A549 (cell line): ENCODE data around the gene SDF2. TPM values are rescaled to one million over a fixed set of nuclear protein-coding genes. Genes with fewer than 3 reads are reported as not detected.

Source experiments
- ATAC-seq, 2 experiments: fragments of 200-7000 bp in 1 of 2; fragments of >200 bp in 1 of 2; cut with Nextera tagmentation in 1 of 2; cut with Tn5 transposase in 1 of 2; 3 replicates each; pipeline versions ENCODE4 v1.8.0 to v1.9.1; 2018 to 2020; ENCODE audit warnings: mild to moderate bottlenecking in 1 of 2, moderate library complexity in 1 of 2
- CTCF ChIA-PET: fragments of 300-600 bp; sonication (Branson Sonifier 250); formaldehyde crosslinking; extraction: SDS; loops from one replicate; lab custom pipeline; 2021; ENCODE audit warnings: antibody characterized with exemption, inconsistent platforms; lab: Yijun Ruan, JAX
- POLR2A ChIA-PET: fragments of 350-600 bp; formaldehyde crosslinking; extraction: SDS; loops from one replicate; lab custom pipeline; 2021; ENCODE audit warnings: antibody characterized with exemption, inconsistent platforms; lab: Yijun Ruan, JAX
- DNase-seq, 2 experiments: peaks; one replicate each; pipeline versions ENCODE4 v3.0.0 to v3.0.0-alpha.2; 2011 to 2016; ENCODE audit warnings: low read depth in 1 of 2, low spot score in 1 of 2
- FAIRE-seq: peaks from 2 replicates; lab custom pipeline; 2011; peaks lifted over from hg19 to GRCh38; lab: Jason Lieb, UNC
- H3K27ac ChIP-seq, 2 experiments: fragments of >200 bp; sonication (Bioruptor Twin); formaldehyde crosslinking; 3 replicates each; pipeline ENCODE4 v1.5.1; 2016 to 2017
- H3K4me1 ChIP-seq: fragments of >200 bp; sonication (Bioruptor Twin); formaldehyde crosslinking; 3 replicates; pipeline ENCODE4 v1.6.1; 2016
- H3K4me2 ChIP-seq: fragments of >200 bp; sonication (Bioruptor Twin); formaldehyde crosslinking; 3 replicates; pipeline ENCODE4 v1.6.1; 2016
- H3K4me3 ChIP-seq: fragments of >200 bp; sonication (Bioruptor Twin); formaldehyde crosslinking; 3 replicates; pipeline ENCODE4 v1.5.1; 2016
- H3K9me3 ChIP-seq: fragments of >200 bp; sonication (Bioruptor Twin); formaldehyde crosslinking; 3 replicates; pipeline ENCODE4 v1.6.1; 2016
- BHLHE40 ChIP-seq: IDR thresholded peaks from 2 replicates; pipeline ENCODE4 v1.6.1; 2012; ENCODE audit warnings: low read depth, low read length, inconsistent platforms
- CEBPB ChIP-seq, 2 experiments: fragments of >200 bp in 1 of 2; sonication (Bioruptor Twin) in 1 of 2; formaldehyde crosslinking in 1 of 2; IDR thresholded peaks; 2 replicates each; pipeline ENCODE4 v1.6.1; 2012 to 2016
- EHMT2 ChIP-seq: fragments of 200-600 bp; sonication (generic); IDR thresholded peaks from 2 replicates; pipeline ENCODE4 v1.6.1; 2016; ENCODE audit warnings: antibody characterized with exemption, low read depth, mild to moderate bottlenecking, moderate library complexity
- EP300 ChIP-seq, 2 experiments: fragments of >200 bp; sonication (Bioruptor Twin); formaldehyde crosslinking; IDR thresholded peaks; 2 replicates in 1 of 2; 3 replicates in 1 of 2; pipeline ENCODE4 v1.6.1; 2016 to 2017
- ESRRA ChIP-seq: fragments of 150-350 bp; IDR thresholded peaks from 2 replicates; pipeline ENCODE4 v1.6.1; 2014; ENCODE audit warnings: mild to moderate bottlenecking, low read length, borderline replicate concordance
- FOSB ChIP-seq: fragments of 250-450 bp; sonication (Bioruptor Pico); IDR thresholded peaks from 2 replicates; pipeline ENCODE4 v1.5.0; 2020; ENCODE audit warnings: mild to moderate bottlenecking, moderate library complexity
- FOSL2 ChIP-seq, 2 experiments: fragments of 450-650 bp in 1 of 2; fragments of >200 bp in 1 of 2; sonication (Bioruptor Twin) in 1 of 2; formaldehyde crosslinking; IDR thresholded peaks; 2 replicates each; pipeline versions ENCODE4 v1.5.0 to v1.6.1; 2016 to 2020; ENCODE audit warnings: mild to moderate bottlenecking in 1 of 2, moderate library complexity in 1 of 2
- GATA3 ChIP-seq: IDR thresholded peaks from 2 replicates; pipeline ENCODE4 v1.6.1; 2012; ENCODE audit warnings: borderline replicate concordance
- HEYL ChIP-seq: fragments of 250-450 bp; sonication (Bioruptor Pico); IDR thresholded peaks from 2 replicates; pipeline ENCODE4 v1.8.0; 2021; ENCODE audit warnings: mild to moderate bottlenecking, moderate library complexity
- KDM1A ChIP-seq: fragments of 200-600 bp; sonication (generic); IDR thresholded peaks from 2 replicates; pipeline ENCODE4 v1.6.1; 2016; ENCODE audit warnings: low read depth, mild to moderate bottlenecking
- KDM5A ChIP-seq: fragments of 200-600 bp; sonication (generic); IDR thresholded peaks from 2 replicates; pipeline ENCODE4 v1.6.1; 2016; ENCODE audit warnings: antibody characterized with exemption, mild to moderate bottlenecking
- MAFK ChIP-seq: fragments of 450-650 bp; IDR thresholded peaks from 2 replicates; pipeline ENCODE4 v1.6.1; 2014; ENCODE audit not compliant: partially characterized antibody
- MAZ ChIP-seq: fragments of 150-350 bp; IDR thresholded peaks from 2 replicates; pipeline ENCODE4 v1.6.1; 2014; ENCODE audit warnings: antibody characterized with exemption, low read depth, low read length, borderline replicate concordance
- RCOR1 ChIP-seq: fragments of 150-350 bp; IDR thresholded peaks from 2 replicates; pipeline ENCODE4 v1.6.1; 2014; ENCODE audit warnings: antibody characterized with exemption, low read length, low read depth
- RFX5 ChIP-seq: fragments of 450-650 bp; IDR thresholded peaks from 2 replicates; pipeline ENCODE4 v1.7.1; 2014; ENCODE audit warnings: antibody characterized with exemption, mild to moderate bottlenecking, moderate library complexity
- SMC3 ChIP-seq: fragments of >200 bp; sonication (Bioruptor Twin); formaldehyde crosslinking; IDR thresholded peaks from 3 replicates; pipeline ENCODE4 v1.6.1; 2018; ENCODE audit warnings: inconsistent platforms
- TFCP2L1 ChIP-seq: fragments of 250-450 bp; sonication (Bioruptor Pico); IDR thresholded peaks from 2 replicates; pipeline ENCODE4 v1.5.0; 2021; ENCODE audit warnings: mild to moderate bottlenecking
- TP53 ChIP-seq: fragments of 250-450 bp; sonication (Bioruptor Pico); IDR thresholded peaks from 2 replicates; pipeline ENCODE4 v1.5.0; 2021; ENCODE audit warnings: mild to moderate bottlenecking, moderate library complexity
- ZC3H11A ChIP-seq: fragments of 450-650 bp; IDR thresholded peaks from 2 replicates; pipeline ENCODE4 v1.6.1; 2014; ENCODE audit warnings: antibody characterized with exemption, mild to moderate bottlenecking
- ZNF302 ChIP-seq: fragments of 250-450 bp; sonication (Bioruptor Pico); IDR thresholded peaks from 2 replicates; pipeline ENCODE4 v1.9.0; 2021; ENCODE audit warnings: inconsistent platforms, mild to moderate bottlenecking, moderate library complexity
- ZSCAN20 ChIP-seq: fragments of 250-450 bp; sonication (Bioruptor Pico); IDR thresholded peaks from 2 replicates; pipeline ENCODE4 v1.8.0; 2022; ENCODE audit warnings: mild to moderate bottlenecking, moderate library complexity
- WGBS: methylation state at CpG from one replicate; pipeline ENCODE4 v1.1.6; 2017; ENCODE audit errors: missing lambda C conversion rate; 5-methylcytosine and 5-hydroxymethylcytosine counted together
- polyA plus RNA-seq, 4 experiments: library from polyadenylated mRNA; depleted of rRNA in 3 of 4; stranded (reverse); fragments of >200 nt; fragmentation: RNase III in 1 of 4; extraction: RNeasy Plus Mini Kit Qiagen cat#74134 plus additional on column Dnase treatment in 1 of 4; gene quantifications; 2 replicates in 3 of 4; 3 replicates in 1 of 4; pipeline ENCODE4 v1.2.3, GENCODE V29; 2011 to 2017
- TF ChIP-seq, protein P1 (sequence below): IDR thresholded peaks from 2 replicates; pipeline ENCODE4 v1.6.1; 2012; ENCODE audit warnings: low read depth, borderline replicate concordance
- TF ChIP-seq, protein P2 (sequence below): fragments of 250-450 bp; sonication (Bioruptor Pico); IDR thresholded peaks from 2 replicates; pipeline ENCODE4 v1.5.0; 2021; ENCODE audit warnings: mild to moderate bottlenecking, moderate library complexity, borderline replicate concordance
- TF ChIP-seq, protein P3 (sequence below): fragments of 450-650 bp; IDR thresholded peaks from 2 replicates; pipeline ENCODE4 v1.6.1; 2014; ENCODE audit warnings: antibody characterized with exemption
- TF ChIP-seq, protein P4 (sequence below): fragments of >200 bp; sonication (Bioruptor Twin); formaldehyde crosslinking; IDR thresholded peaks from 2 replicates; pipeline ENCODE4 v1.6.1; 2016
- TF ChIP-seq, protein P5 (sequence below): IDR thresholded peaks from 2 replicates; pipeline ENCODE4 v1.6.1; 2012
- TF ChIP-seq, protein P6 (sequence below): fragments of >200 bp; sonication (Bioruptor Twin); formaldehyde crosslinking; IDR thresholded peaks from 3 replicates; pipeline ENCODE4 v1.6.1; 2016

Gene SDF2
- polyA plus RNA-seq, 2 of the 4 experiments (the other 2 are of a cell fraction), result 87.9 to 93.8 TPM

DNA sequence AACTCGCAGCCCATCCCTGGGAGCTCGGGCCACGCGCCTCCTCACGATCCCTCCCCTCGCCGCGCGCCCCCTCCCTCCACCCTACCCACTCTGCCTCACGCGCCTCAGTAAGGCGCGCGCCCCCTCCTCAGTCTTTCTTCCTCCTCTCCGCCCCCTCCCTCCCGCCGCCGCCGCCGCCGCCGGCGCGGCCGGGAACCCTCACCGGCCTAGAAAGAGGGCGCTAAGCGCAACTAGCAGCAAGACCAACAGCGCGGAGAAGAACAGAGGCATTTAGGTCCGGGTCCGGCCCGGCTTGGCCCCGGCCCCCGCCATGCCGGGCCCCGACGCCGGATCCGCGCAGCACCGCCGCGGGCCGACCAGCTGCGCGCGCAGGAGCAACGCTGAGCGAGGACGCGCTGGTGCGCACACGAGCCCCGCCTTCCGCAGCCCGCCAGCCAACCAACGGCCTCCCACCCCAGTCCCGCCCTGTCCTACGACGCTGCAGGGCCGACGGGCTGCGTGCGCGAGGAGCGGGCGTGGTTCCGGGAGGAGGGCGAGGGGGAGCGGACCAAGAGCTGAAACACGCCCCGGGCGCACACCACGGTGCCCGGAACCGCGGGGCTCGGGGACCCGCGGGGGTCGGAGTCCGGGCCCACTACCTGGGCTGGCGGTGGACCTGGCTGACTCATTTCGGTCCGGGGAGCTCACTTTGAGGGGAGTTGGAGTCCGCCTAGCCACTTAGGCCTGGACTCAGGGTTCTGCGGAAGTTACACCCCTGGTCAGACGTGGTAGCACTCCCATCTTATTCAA, 16.7 kb downstream of the SDF2 start, which contains the start of gene BLTP2 (continued):
- TF ChIP-seq, protein P1, sequence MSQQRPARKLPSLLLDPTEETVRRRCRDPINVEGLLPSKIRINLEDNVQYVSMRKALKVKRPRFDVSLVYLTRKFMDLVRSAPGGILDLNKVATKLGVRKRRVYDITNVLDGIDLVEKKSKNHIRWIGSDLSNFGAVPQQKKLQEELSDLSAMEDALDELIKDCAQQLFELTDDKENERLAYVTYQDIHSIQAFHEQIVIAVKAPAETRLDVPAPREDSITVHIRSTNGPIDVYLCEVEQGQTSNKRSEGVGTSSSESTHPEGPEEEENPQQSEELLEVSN, result peak; percentile 64
- TF ChIP-seq, protein P2, sequence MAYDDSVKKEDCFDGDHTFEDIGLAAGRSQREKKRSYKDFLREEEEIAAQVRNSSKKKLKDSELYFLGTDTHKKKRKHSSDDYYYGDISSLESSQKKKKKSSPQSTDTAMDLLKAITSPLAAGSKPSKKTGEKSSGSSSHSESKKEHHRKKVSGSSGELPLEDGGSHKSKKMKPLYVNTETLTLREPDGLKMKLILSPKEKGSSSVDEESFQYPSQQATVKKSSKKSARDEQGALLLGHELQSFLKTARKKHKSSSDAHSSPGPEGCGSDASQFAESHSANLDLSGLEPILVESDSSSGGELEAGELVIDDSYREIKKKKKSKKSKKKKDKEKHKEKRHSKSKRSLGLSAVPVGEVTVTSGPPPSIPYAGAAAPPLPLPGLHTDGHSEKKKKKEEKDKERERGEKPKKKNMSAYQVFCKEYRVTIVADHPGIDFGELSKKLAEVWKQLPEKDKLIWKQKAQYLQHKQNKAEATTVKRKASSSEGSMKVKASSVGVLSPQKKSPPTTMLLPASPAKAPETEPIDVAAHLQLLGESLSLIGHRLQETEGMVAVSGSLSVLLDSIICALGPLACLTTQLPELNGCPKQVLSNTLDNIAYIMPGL (CRISPR knock-in tag), result no peak
- TF ChIP-seq, protein P3, sequence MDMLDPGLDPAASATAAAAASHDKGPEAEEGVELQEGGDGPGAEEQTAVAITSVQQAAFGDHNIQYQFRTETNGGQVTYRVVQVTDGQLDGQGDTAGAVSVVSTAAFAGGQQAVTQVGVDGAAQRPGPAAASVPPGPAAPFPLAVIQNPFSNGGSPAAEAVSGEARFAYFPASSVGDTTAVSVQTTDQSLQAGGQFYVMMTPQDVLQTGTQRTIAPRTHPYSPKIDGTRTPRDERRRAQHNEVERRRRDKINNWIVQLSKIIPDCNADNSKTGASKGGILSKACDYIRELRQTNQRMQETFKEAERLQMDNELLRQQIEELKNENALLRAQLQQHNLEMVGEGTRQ, result no peak
- no peak for TF ChIP-seq KDM5A
- TF ChIP-seq BHLHE40, result no peak
- TF ChIP-seq GATA3, result no peak

DNA sequence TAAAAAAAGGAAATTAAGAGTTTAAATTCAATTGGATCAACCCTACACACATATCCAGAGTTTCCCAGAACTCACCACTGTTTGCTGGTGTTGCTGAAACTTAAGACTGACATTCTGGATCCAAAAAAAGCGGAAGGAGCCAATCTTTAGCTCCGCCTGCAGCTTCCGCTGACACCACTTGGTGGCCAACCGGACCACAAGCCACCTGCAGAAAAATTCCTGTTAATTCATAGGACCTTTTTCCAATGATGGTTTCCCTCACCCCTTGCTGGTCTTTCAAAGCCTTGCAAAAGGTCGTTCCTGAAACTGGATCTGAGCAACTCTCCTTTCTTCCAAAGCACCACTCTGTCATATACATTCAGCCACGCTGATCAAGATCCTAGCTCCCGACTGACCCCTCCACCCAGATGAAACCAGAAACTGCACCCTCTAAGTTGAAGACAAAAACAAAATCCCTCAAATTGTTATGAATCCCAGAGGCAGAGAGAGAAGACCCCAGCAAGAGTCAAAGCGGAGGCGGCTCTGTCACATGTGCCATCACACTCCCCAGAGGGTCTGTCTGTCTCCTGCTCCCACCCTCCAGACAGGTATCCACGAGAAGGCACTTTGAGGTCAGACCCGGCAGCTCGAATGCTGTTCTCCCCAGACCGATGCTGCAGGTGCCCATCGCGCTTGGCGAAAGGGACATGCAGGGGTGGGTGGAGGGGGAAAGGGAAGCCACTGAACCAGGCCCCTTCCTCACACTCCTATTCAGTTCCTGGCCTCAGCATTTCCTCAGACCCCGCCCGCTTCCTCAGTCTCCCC, 17.5 kb downstream of the SDF2 start:
- CTCF ChIA-PET, result interaction anchor here (0.5 to 6.8 kb wide), 31 partner anchors 9 to 149 kb away, joined by 3 to 90 read pairs (median 5); partner anchors contain the start of genes NEK8, PROCA1, RPL23A and SDF2
- peak; percentile 76 to 83 for DNase-seq
- peak overlapping the region; percentile 97 to 99 for H3K27ac ChIP-seq
- TF ChIP-seq FOSL2 (IDR thresholded peaks at IDR 0.05) (no peak), FOSL2 (CRISPR knock-in tag; IDR thresholded peaks at IDR 0.05) (no peak), RCOR1 (no peak), ZSCAN20 (CRISPR knock-in tag) (no peak), TP53 (CRISPR knock-in tag) (no peak), MAFK (no peak), ZC3H11A (no peak), TFCP2L1 (CRISPR knock-in tag) (0 out of 2 replicates have a peak, but pooled peaks have one; percentile 22), CEBPB (IDR thresholded peaks at IDR 0.05) (no peak), KDM1A (no peak), MAZ (no peak), GATA3 (no peak), KDM5A (no peak), ESRRA (no peak), HEYL (CRISPR knock-in tag) (no peak), SMC3 (0 out of 3 replicates have a peak, but pooled peaks have one; percentile 12), RFX5 (no peak), EP300 (IDR thresholded peaks at IDR 0.05) (no peak), FOSB (CRISPR knock-in tag) (peak; percentile 42; the same call in 1 of the 2 replicates), ZNF302 (0 out of 2 replicates have a peak, but pooled peaks have one; percentile 20), EHMT2 (no peak)
- TF ChIP-seq, protein P1, result no peak
- TF ChIP-seq, protein P3, result no peak
- TF ChIP-seq, protein P4, sequence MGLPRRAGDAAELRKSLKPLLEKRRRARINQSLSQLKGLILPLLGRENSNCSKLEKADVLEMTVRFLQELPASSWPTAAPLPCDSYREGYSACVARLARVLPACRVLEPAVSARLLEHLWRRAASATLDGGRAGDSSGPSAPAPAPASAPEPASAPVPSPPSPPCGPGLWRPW, result no peak
- TF ChIP-seq, protein P5, sequence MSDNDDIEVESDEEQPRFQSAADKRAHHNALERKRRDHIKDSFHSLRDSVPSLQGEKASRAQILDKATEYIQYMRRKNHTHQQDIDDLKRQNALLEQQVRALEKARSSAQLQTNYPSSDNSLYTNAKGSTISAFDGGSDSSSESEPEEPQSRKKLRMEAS, result peak; percentile 59
- TF ChIP-seq, protein P6, sequence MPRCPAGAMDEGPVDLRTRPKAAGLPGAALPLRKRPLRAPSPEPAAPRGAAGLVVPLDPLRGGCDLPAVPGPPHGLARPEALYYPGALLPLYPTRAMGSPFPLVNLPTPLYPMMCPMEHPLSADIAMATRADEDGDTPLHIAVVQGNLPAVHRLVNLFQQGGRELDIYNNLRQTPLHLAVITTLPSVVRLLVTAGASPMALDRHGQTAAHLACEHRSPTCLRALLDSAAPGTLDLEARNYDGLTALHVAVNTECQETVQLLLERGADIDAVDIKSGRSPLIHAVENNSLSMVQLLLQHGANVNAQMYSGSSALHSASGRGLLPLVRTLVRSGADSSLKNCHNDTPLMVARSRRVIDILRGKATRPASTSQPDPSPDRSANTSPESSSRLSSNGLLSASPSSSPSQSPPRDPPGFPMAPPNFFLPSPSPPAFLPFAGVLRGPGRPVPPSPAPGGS, result no peak

More for the DNA sequence above, 17.5 kb downstream of the SDF2 start:
- no peak for FAIRE-seq
- H3K4me2 ChIP-seq, result peak overlapping the region; percentile 79
- POLR2A ChIA-PET, result interaction anchor here (0.6 to 2.6 kb wide), 21 partner anchors 9 to 307 kb away, joined by 3 to 41 read pairs (median 5); partner anchors contain the start of genes PHF12, PIGS, PROCA1 and RPL23A
- H3K4me1 ChIP-seq, result peaks cover 32% of the 10 kb centered on the region
- H3K9me3 ChIP-seq, result no peaks in the 10 kb centered on the region
- peak overlapping the region; percentile 94 for H3K4me3 ChIP-seq
- under 1% methylated on average over 18 of the region's 18 CpGs for WGBS
- ATAC-seq, result peak; percentile 36 to 40; a peak in 5 of 6 replicates
